Measurements from ENCODE around the gene DGKG.

Gene DGKG

DNA sequence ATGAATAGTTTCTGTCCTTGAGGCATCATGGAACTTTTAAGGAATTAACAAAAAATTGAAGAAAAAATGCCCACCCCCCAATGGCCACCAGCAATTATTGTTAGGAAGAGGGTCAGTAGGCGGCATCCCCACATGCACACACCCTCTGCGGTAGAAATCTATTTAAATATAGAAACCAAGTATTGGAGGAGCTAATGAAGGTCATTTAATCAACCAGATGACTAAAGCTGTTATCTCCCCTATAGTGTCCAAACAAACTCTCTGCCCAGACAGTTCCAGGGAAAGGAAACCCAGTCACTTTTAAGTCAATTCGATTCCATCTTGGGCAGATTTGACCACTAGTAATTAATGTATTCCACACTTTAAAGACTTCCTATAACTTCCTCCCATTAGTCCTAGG lies 47.1 kb downstream of the DGKG start:
- no peak overlapping the region for H3K4me3 ChIP-seq (ENCODE audit: low read length)
- H3K9ac ChIP-seq (ENCODE audit: low read length) = no peak overlapping the region
- no peaks in the 10 kb centered on the region for H3K27me3 ChIP-seq (ENCODE audit: control insufficient read depth, insufficient read depth, low read length)

DNA sequence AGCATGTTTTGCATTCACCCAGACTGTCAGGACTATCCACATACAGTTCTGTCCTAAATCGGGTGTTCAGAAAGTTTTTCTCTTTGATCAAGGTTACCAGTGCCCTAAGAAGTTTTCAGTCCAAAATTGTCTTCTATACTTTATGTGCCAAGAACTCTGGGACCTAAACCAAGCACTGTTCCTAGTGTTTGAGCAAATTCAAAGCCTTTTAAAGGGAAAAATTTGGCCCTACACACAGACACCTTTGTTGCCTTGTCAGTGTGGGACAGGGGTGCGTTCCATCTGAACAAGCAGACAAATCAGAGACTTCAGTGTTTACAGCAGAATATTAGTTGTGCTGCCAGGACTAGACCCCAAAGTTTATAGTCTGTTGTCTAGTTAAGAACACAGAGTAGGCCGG lies 50.6 kb downstream of the DGKG start:
- Histone ChIP-seq H3K4me3 (ENCODE audit: low read length) (no peak overlapping the region), H3K36me3 (ENCODE audit: control insufficient read depth, low read depth, low read length) (no peaks in the 10 kb centered on the region)

More for the DNA sequence above, 47.1 kb downstream of the DGKG start:
- Histone ChIP-seq H3K9me3 (ENCODE audit: control insufficient read depth, low read depth, low read length) (no peaks in the 10 kb centered on the region), H3K27ac (ENCODE audit: low read length) (no peak overlapping the region), H3K4me1 (ENCODE audit: control insufficient read depth, low read depth, low read length) (peaks cover 6% of the 10 kb centered on the region), H3K36me3 (ENCODE audit: control insufficient read depth, low read depth, low read length) (no peaks in the 10 kb centered on the region)

GRCh38 chr3:186308549-186308948 lies 53.5 kb downstream of the DGKG start:
- no peaks in the 10 kb centered on the region for H3K27me3 ChIP-seq (ENCODE audit: control insufficient read depth, insufficient read depth, low read length)
- no peaks in the 10 kb centered on the region for H3K9me3 ChIP-seq (ENCODE audit: control insufficient read depth, low read depth, low read length)
- H3K27ac ChIP-seq (ENCODE audit: low read length) = no peak overlapping the region
- H3K4me1 ChIP-seq (ENCODE audit: control insufficient read depth, low read depth, low read length) = peaks cover 14% of the 10 kb centered on the region
- H3K36me3 ChIP-seq (ENCODE audit: control insufficient read depth, low read depth, low read length) = no peaks in the 10 kb centered on the region
- no peak overlapping the region for H3K4me3 ChIP-seq (ENCODE audit: low read length)
- H3K9ac ChIP-seq (ENCODE audit: low read length) = no peak overlapping the region

More for the DNA sequence above, 50.6 kb downstream of the DGKG start:
- H3K4me1 ChIP-seq (ENCODE audit: control insufficient read depth, low read depth, low read length) = peaks cover 6% of the 10 kb centered on the region
- H3K27me3 ChIP-seq (ENCODE audit: control insufficient read depth, insufficient read depth, low read length) = no peaks in the 10 kb centered on the region
- H3K27ac ChIP-seq (ENCODE audit: low read length) = no peak overlapping the region
- no peaks in the 10 kb centered on the region for H3K9me3 ChIP-seq (ENCODE audit: control insufficient read depth, low read depth, low read length)
- no peak overlapping the region for H3K9ac ChIP-seq (ENCODE audit: low read length)

- Histone ChIP-seq H3K36me3 (ENCODE audit: control insufficient read depth, low read depth, low read length) (no peaks in the 10 kb centered on the region), H3K9ac (ENCODE audit: low read length) (no peak overlapping the region), H3K27me3 (ENCODE audit: control insufficient read depth, insufficient read depth, low read length) (no peaks in the 10 kb centered on the region)
Observed at GRCh38 chr3:186307594-186308221, 54.3 kb downstream of the DGKG start.

GRCh38 chr3:186305286-186305685 lies 56.7 kb downstream of the DGKG start:
- Histone ChIP-seq H3K4me1 (ENCODE audit: control insufficient read depth, low read depth, low read length) (peaks cover 13% of the 10 kb centered on the region), H3K27me3 (ENCODE audit: control insufficient read depth, insufficient read depth, low read length) (no peaks in the 10 kb centered on the region), H3K27ac (ENCODE audit: low read length) (no peak overlapping the region), H3K9me3 (ENCODE audit: control insufficient read depth, low read depth, low read length) (no peaks in the 10 kb centered on the region), H3K4me3 (ENCODE audit: low read length) (no peak overlapping the region), H3K9ac (ENCODE audit: low read length) (no peak overlapping the region), H3K36me3 (ENCODE audit: control insufficient read depth, low read depth, low read length) (no peaks in the 10 kb centered on the region)

More at GRCh38 chr3:186307594-186308221, 54.3 kb downstream of the DGKG start:
- Histone ChIP-seq H3K27ac (ENCODE audit: low read length) (no peak overlapping the region), H3K9me3 (ENCODE audit: control insufficient read depth, low read depth, low read length) (no peaks in the 10 kb centered on the region), H3K4me3 (ENCODE audit: low read length) (no peak overlapping the region), H3K4me1 (ENCODE audit: control insufficient read depth, low read depth, low read length) (peaks cover 13% of the 10 kb centered on the region)

GRCh38 chr3:186303965-186304364 lies 58.1 kb downstream of the DGKG start:
- Histone ChIP-seq H3K4me3 (ENCODE audit: low read length) (peak overlapping the region; percentile 8), H3K27ac (ENCODE audit: low read length) (no peak overlapping the region), H3K9me3 (ENCODE audit: control insufficient read depth, low read depth, low read length) (no peaks in the 10 kb centered on the region), H3K9ac (ENCODE audit: low read length) (no peak overlapping the region), H3K27me3 (ENCODE audit: control insufficient read depth, insufficient read depth, low read length) (no peaks in the 10 kb centered on the region), H3K36me3 (ENCODE audit: control insufficient read depth, low read depth, low read length) (no peaks in the 10 kb centered on the region), H3K4me1 (ENCODE audit: control insufficient read depth, low read depth, low read length) (peaks cover 13% of the 10 kb centered on the region)

DNA sequence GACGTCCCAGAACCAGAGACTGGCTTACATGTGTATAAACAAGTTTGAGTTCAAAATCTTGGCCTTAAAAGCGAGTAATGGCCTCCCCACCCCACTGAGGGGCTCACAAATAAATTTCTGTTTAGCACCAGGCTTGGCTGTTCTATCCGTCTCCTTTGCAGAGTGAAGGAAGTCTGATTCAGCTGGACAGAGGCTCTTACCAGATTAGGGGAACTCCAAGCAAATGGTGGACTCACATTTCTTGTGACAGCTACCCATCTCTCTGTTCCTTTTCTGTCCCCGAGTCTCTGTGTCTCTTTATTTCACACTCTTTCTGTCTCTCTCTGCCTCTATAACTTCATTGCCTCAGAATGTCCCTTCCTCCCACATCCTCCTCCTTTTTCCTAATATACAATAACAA lies 62.7 kb downstream of the DGKG start:
- no peak overlapping the region for H3K27ac ChIP-seq (ENCODE audit: low read length)
- H3K36me3 ChIP-seq (ENCODE audit: control insufficient read depth, low read depth, low read length) = no peaks in the 10 kb centered on the region
- H3K4me3 ChIP-seq (ENCODE audit: low read length) = no peak overlapping the region
- H3K27me3 ChIP-seq (ENCODE audit: control insufficient read depth, insufficient read depth, low read length) = no peaks in the 10 kb centered on the region
- H3K4me1 ChIP-seq (ENCODE audit: control insufficient read depth, low read depth, low read length) = peaks cover 9% of the 10 kb centered on the region
- H3K9ac ChIP-seq (ENCODE audit: low read length) = no peak overlapping the region
- no peaks in the 10 kb centered on the region for H3K9me3 ChIP-seq (ENCODE audit: control insufficient read depth, low read depth, low read length)

DNA sequence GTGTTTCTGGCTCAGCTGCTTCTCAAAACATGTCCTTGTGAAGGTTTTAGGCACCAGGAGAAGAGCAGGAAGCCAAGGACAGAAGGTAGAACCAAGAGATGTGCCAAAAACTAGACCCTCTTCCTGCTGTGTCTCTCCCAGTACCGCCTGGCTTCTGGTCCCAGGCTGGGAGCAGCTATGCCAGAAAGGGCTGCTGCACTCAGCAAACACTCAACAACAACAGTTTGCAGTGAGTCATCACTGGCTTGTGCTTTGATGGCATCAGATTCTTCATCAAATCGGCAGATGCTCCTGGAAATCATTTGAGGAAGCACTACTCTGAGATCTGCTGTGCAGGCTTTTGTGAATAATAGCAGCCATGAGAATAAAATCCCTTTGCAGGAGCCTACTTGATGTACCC lies 63.2 kb downstream of the DGKG start:
- Histone ChIP-seq H3K9ac (ENCODE audit: low read length) (no peak overlapping the region), H3K27ac (ENCODE audit: low read length) (no peak overlapping the region), H3K4me3 (ENCODE audit: low read length) (no peak overlapping the region), H3K9me3 (ENCODE audit: control insufficient read depth, low read depth, low read length) (no peaks in the 10 kb centered on the region), H3K27me3 (ENCODE audit: control insufficient read depth, insufficient read depth, low read length) (no peaks in the 10 kb centered on the region), H3K4me1 (ENCODE audit: control insufficient read depth, low read depth, low read length) (peaks cover 5% of the 10 kb centered on the region), H3K36me3 (ENCODE audit: control insufficient read depth, low read depth, low read length) (no peaks in the 10 kb centered on the region)

- no peaks in the 10 kb centered on the region for H3K27me3 ChIP-seq (ENCODE audit: control insufficient read depth, insufficient read depth, low read length)
Observed at GRCh38 chr3:186290796-186291195, 71.2 kb downstream of the DGKG start.

DNA sequence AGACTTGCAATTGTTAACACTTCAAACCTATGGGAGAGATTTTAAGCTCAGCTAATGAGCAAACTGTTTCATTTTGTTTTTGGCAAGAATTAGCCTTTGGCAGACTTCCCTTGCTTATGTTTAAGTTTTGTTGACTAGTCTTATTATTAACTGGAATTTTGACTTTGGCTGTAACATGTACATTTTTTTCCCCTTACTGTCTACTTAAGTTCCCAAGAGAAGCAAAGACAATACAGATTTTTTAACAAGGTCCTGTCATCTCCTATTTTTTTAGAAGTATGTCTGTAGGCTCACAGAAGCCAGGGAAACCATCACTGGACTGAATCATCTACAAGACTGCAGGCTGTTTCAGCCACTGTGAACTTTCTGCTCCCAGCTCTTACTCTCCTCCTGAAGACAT lies 74.3 kb downstream of the DGKG start:
- Histone ChIP-seq H3K9ac (ENCODE audit: low read length) (no peak overlapping the region), H3K4me3 (ENCODE audit: low read length) (no peak overlapping the region), H3K36me3 (ENCODE audit: control insufficient read depth, low read depth, low read length) (no peaks in the 10 kb centered on the region), H3K27ac (ENCODE audit: low read length) (no peak overlapping the region), H3K4me1 (ENCODE audit: control insufficient read depth, low read depth, low read length) (no peaks in the 10 kb centered on the region), H3K9me3 (ENCODE audit: control insufficient read depth, low read depth, low read length) (no peaks in the 10 kb centered on the region), H3K27me3 (ENCODE audit: control insufficient read depth, insufficient read depth, low read length) (no peaks in the 10 kb centered on the region)

More at GRCh38 chr3:186290796-186291195, 71.2 kb downstream of the DGKG start:
- Histone ChIP-seq H3K36me3 (ENCODE audit: control insufficient read depth, low read depth, low read length) (no peaks in the 10 kb centered on the region), H3K27ac (ENCODE audit: low read length) (no peak overlapping the region), H3K4me3 (ENCODE audit: low read length) (no peak overlapping the region), H3K9me3 (ENCODE audit: control insufficient read depth, low read depth, low read length) (no peaks in the 10 kb centered on the region), H3K4me1 (ENCODE audit: control insufficient read depth, low read depth, low read length) (no peaks in the 10 kb centered on the region), H3K9ac (ENCODE audit: low read length) (no peak overlapping the region)

DNA sequence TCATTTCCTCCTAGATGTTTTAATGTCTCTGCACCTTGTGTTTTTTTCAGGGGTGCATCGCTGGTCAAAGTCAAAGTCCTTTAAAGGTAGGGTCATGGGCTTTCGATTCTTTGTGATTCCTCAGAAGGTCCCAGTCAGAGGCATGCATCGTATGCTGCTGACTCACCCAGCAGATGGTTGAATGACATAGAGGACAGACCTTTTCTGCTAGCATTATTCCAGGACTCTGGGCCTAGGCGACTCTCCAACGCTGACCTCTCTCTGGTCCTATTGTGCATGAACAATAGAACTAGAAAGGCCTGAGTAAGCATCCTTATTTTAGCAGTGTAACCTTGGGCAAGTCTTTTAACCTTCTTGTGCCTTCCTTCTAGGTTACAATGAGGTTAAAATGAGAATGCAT lies 75.9 kb downstream of the DGKG start:
- no peaks in the 10 kb centered on the region for H3K27me3 ChIP-seq (ENCODE audit: control insufficient read depth, insufficient read depth, low read length)
- H3K4me3 ChIP-seq (ENCODE audit: low read length) = no peak overlapping the region
- H3K4me1 ChIP-seq (ENCODE audit: control insufficient read depth, low read depth, low read length) = no peaks in the 10 kb centered on the region
- no peaks in the 10 kb centered on the region for H3K9me3 ChIP-seq (ENCODE audit: control insufficient read depth, low read depth, low read length)
- H3K36me3 ChIP-seq (ENCODE audit: control insufficient read depth, low read depth, low read length) = no peaks in the 10 kb centered on the region
- no peak overlapping the region for H3K27ac ChIP-seq (ENCODE audit: low read length)
- H3K9ac ChIP-seq (ENCODE audit: low read length) = no peak overlapping the region

- Histone ChIP-seq H3K4me1 (ENCODE audit: control insufficient read depth, low read depth, low read length) (no peaks in the 10 kb centered on the region), H3K4me3 (ENCODE audit: low read length) (no peak overlapping the region)
Observed at GRCh38 chr3:186284661-186285060, 77.4 kb downstream of the DGKG start.

More at GRCh38 chr3:186284661-186285060, 77.4 kb downstream of the DGKG start:
- H3K27ac ChIP-seq (ENCODE audit: low read length) = no peak overlapping the region
- H3K9me3 ChIP-seq (ENCODE audit: control insufficient read depth, low read depth, low read length) = no peaks in the 10 kb centered on the region
- H3K36me3 ChIP-seq (ENCODE audit: control insufficient read depth, low read depth, low read length) = no peaks in the 10 kb centered on the region
- H3K9ac ChIP-seq (ENCODE audit: low read length) = no peak overlapping the region
- no peaks in the 10 kb centered on the region for H3K27me3 ChIP-seq (ENCODE audit: control insufficient read depth, insufficient read depth, low read length)
